ENCODE measurements around the gene MRPS24. TPM values are rescaled to one million over a fixed set of nuclear protein-coding genes. Genes with fewer than 3 reads are reported as not detected.

MRPS24 gene
- total RNA-seq, 2 donors from 2014 or later, result 112 to 118 TPM

DNA sequence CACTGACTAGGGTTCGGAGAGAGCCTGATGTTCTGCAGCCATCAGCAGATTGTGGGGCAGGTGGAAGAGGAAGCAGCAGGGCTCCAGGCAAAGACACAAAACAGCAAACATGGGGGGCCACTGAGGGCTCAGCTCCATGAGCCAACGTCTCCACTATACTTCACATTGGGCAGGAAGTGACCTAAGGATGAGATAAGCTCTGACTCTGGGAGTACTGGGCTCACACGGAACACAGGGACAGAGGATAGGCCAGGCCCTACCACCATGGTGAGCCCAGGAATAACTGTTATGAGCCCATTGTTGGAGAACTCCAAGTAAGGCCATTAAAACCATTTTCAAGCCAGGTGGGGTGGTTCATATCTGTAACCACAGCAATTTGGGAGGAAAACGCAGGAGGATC is 14.9 kb upstream of the MRPS24 start:
- Mint-ChIP-seq H3K27ac (no peak overlapping the region), H3K9me3 (no peaks in the 10 kb centered on the region), H3K36me3 (peaks cover 0 to 7% of the 10 kb centered on the region in 2 donors)
- ATAC-seq (no peak), DNase-seq (ENCODE audit: low spot score in 2 of 2) (no peak)

GRCh38 chr7:43880596-43880995 is 11.3 kb upstream of the MRPS24 start:
- no peak for DNase-seq (ENCODE audit: low spot score in 2 of 2)
- H3K27ac Mint-ChIP-seq, result no peak overlapping the region
- H3K36me3 Mint-ChIP-seq, result peaks cover 7 to 11% of the 10 kb centered on the region in 2 donors

GRCh38 chr7:43879477-43879876 is 10.2 kb upstream of the MRPS24 start:
- ATAC-seq, result peak; percentile 35 to 84
- Mint-ChIP-seq H3K9me3 (no peaks in the 10 kb centered on the region), H3K27ac (peak overlapping the region; percentile 29 to 72), H3K36me3 (peaks cover 7 to 11% of the 10 kb centered on the region in 2 donors)
- no peak for DNase-seq (ENCODE audit: low spot score in 2 of 2)

More at GRCh38 chr7:43880596-43880995, 11.3 kb upstream of the MRPS24 start:
- ATAC-seq, result no peak
- H3K9me3 Mint-ChIP-seq, result no peaks in the 10 kb centered on the region

DNA sequence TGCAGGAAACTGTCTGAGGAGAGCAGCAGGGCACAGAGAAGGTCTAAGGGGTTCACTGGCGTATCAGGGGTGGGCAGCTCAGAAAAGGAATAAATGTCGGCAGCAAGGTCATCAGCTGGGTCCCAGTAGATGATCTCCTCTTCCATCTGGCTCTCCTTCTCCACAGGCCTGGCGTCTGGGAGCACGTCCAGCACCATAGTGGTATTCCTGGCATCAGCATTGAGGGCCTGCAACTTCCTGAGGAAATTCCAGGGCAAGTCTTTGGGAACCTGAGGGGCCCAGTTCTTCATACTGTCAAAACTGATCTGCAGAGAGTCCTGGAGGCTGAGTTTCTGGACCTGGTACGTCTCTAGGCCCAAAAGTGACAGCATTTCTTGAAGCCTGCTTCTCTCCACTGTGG is 9.6 kb upstream of the MRPS24 start:
- Mint-ChIP-seq H3K27ac (peak overlapping the region; percentile 29 to 72), H3K36me3 (peaks cover 4 to 11% of the 10 kb centered on the region in 2 donors), H3K9me3 (no peaks in the 10 kb centered on the region)
- no peak for ATAC-seq
- DNase-seq (ENCODE audit: low spot score in 2 of 2), result no peak

DNA sequence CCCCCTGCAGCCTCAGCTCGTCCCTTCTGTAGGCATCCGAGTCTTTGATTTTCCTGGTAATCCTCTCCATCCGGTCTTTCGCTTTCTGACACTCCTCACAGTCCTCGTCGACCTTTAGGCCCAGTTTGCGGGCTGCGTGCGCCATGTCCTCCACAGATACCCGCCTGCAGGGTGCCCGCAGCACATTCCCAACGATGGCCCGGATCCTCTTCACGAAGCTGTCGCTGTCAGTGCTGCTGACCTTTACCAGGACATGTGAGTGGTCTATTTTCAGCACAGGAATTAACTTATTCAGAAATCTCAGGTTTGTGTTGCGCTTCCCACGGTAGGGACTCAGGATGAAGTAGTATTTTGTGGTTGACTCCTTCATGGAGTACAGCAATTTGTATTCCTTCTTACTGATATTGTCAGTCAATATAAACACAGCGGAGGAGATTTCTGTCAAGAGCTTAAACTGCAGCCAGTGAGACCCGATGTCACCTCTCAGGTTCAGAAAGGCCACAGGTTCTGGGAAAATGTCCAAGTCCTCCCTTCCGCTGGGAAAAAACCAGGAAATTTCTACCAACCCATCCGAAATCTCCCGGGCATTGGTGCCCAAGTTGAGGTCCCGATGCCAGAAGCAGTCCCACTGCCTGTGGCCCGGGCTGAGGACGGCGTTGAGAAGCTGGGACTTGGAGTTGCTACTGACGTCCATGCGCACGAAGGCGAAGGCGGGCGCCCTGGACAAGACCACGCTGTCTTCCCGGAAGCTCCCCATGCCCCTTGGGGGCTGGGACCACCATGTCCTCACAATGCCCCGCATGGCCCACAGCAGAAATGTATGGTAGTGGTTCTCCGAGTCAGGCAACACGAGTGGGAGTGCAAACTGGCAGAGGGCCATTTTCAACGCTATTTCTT is 8.9 kb upstream of the MRPS24 start:
- Mint-ChIP-seq H3K9me3 (no peaks in the 10 kb centered on the region), H3K27ac (peak overlapping the region in 1 of 2 donors; percentile 29), H3K36me3 (peaks cover 0 to 11% of the 10 kb centered on the region in 2 donors)
- DNase-seq (ENCODE audit: low spot score in 2 of 2), result no peak
- ATAC-seq, result no peak

GRCh38 chr7:43876976-43877745 is 7.8 kb upstream of the MRPS24 start:
- H3K36me3 Mint-ChIP-seq, result peaks cover 0 to 11% of the 10 kb centered on the region in 2 donors
- ATAC-seq (no peak), DNase-seq (ENCODE audit: low spot score in 2 of 2) (no peak)
- no peaks in the 10 kb centered on the region for H3K9me3 Mint-ChIP-seq
- H3K27ac Mint-ChIP-seq, result peak overlapping the region in 1 of 2 donors; percentile 24

GRCh38 chr7:43876241-43876640 is 6.9 kb upstream of the MRPS24 start:
- H3K27ac Mint-ChIP-seq, result peak overlapping the region in 1 of 2 donors; percentile 14
- no peaks in the 10 kb centered on the region for H3K9me3 Mint-ChIP-seq
- H3K36me3 Mint-ChIP-seq, result peaks cover 0 to 11% of the 10 kb centered on the region in 2 donors
- no peak for DNase-seq (ENCODE audit: low spot score in 2 of 2)
- ATAC-seq, result no peak

- DNase-seq (ENCODE audit: low spot score in 2 of 2), result no peak
- peaks cover 0 to 5% of the 10 kb centered on the region in 2 donors for H3K9me3 Mint-ChIP-seq
- no peak overlapping the region for H3K27ac Mint-ChIP-seq
Observed at GRCh38 chr7:43873300-43873699, 4.0 kb upstream of the MRPS24 start.

DNA sequence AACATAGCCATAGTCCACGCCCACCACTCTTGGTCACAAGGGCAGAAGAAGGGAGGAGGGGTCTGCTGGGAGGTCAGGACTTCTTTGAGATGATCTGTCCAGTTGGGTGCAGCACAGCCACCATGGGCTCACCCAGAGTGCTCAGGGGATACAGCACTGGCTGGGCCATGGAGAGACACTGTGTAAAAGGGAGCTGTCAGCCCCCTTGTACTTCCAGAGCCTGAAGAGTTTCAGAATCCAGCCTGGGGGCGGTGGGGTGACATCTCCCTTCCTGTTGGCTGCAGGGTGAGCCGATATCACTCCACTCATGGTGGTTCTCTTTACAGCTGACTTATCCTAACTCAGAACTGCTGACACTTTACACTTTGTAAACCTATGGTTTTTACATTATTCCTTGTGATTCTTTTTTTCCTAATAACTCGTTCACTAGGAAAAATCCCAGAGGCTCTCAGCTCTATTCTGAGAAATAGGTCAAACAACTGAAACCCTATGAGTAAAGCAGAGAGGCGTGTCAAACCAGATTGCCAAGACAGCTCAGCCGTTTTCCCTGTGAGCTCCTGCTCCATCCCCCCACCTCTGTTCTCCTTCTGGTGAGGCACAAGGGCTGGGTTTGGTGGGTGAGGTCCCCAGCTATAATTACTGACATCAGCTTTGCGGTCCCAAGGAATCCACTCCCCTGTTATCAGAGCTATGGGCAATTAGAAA is 3.2 kb upstream of the MRPS24 start:
- H3K27ac Mint-ChIP-seq, result no peak overlapping the region
- H3K9me3 Mint-ChIP-seq, result peaks cover 0 to 5% of the 10 kb centered on the region in 2 donors
- no peak for DNase-seq (ENCODE audit: low spot score in 2 of 2)
- peaks cover 15 to 19% of the 10 kb centered on the region in 2 donors for H3K36me3 Mint-ChIP-seq
- no peak for ATAC-seq

More at GRCh38 chr7:43873300-43873699, 4.0 kb upstream of the MRPS24 start:
- no peak for ATAC-seq
- peaks cover 15 to 19% of the 10 kb centered on the region in 2 donors for H3K36me3 Mint-ChIP-seq

GRCh38 chr7:43871064-43871463 is 1.7 kb upstream of the MRPS24 start:
- Mint-ChIP-seq H3K9me3 (peaks cover 0 to 5% of the 10 kb centered on the region in 2 donors), H3K27ac (no peak overlapping the region), H3K36me3 (peaks cover 18 to 27% of the 10 kb centered on the region in 2 donors)
- no peak for DNase-seq (ENCODE audit: low spot score in 2 of 2)
- ATAC-seq, result no peak

- no peak for DNase-seq (ENCODE audit: low spot score in 2 of 2)
- Mint-ChIP-seq H3K27ac (peak overlapping the region in 1 of 2 donors; percentile 93), H3K9me3 (peaks cover 0 to 5% of the 10 kb centered on the region in 2 donors), H3K36me3 (peaks cover 18 to 28% of the 10 kb centered on the region in 2 donors)
- no peak for ATAC-seq
Observed at GRCh38 chr7:43870316-43870715, 999 bp upstream of the MRPS24 start.

GRCh38 chr7:43869867-43870240 is 537 bp upstream of the MRPS24 start:
- H3K36me3 Mint-ChIP-seq, result peaks cover 18 to 28% of the 10 kb centered on the region in 2 donors
- ATAC-seq (peak; percentile 40 to 53), DNase-seq (ENCODE audit: low spot score in 2 of 2) (no peak)
- H3K9me3 Mint-ChIP-seq, result peaks cover 0 to 5% of the 10 kb centered on the region in 2 donors
- peak overlapping the region; percentile 61 to 93 for H3K27ac Mint-ChIP-seq

GRCh38 chr7:43868681-43869005 is 674 bp downstream of the MRPS24 start:
- H3K9me3 Mint-ChIP-seq, result peaks cover 0 to 5% of the 10 kb centered on the region in 2 donors
- peaks cover 18 to 28% of the 10 kb centered on the region in 2 donors for H3K36me3 Mint-ChIP-seq
- no peak for ATAC-seq
- H3K27ac Mint-ChIP-seq, result peak overlapping the region; percentile 84 to 93
- no peak for DNase-seq (ENCODE audit: low spot score in 2 of 2)

- no peak for ATAC-seq
- Mint-ChIP-seq H3K9me3 (peaks cover 0 to 5% of the 10 kb centered on the region in 2 donors), H3K27ac (peak overlapping the region in 1 of 2 donors; percentile 93), H3K36me3 (peaks cover 18 to 28% of the 10 kb centered on the region in 2 donors)
- DNase-seq (ENCODE audit: low spot score in 2 of 2), result no peak
Observed at GRCh38 chr7:43868181-43868580, 1.1 kb downstream of the MRPS24 start.

- H3K36me3 Mint-ChIP-seq, result peaks cover 18 to 28% of the 10 kb centered on the region in 2 donors
- H3K27ac Mint-ChIP-seq, result no peak overlapping the region
- H3K9me3 Mint-ChIP-seq, result no peaks in the 10 kb centered on the region
Observed at GRCh38 chr7:43865277-43865676, 4.0 kb downstream of the MRPS24 start.

DNA sequence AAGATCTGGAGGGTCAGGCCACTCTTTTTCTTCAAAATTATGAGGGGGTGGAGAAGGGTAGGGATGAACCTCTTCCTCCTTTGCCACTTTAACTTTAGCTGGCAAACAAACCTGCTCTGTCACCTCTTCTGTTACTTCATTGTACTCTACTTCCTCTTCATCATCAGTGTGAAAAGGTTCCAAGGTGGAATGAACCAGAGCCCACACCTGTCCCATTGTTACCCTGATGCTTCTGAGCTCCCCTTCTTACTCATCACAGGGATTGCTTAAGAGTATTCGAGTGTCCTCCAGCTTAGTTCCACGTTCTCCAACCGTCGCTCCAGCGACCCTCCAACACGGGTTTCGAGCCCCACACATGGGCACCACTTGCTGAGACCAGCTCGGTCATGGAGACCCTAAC is 5.2 kb downstream of the MRPS24 start:
- Mint-ChIP-seq H3K27ac (no peak overlapping the region), H3K36me3 (peaks cover 12 to 20% of the 10 kb centered on the region in 2 donors), H3K9me3 (no peaks in the 10 kb centered on the region)
- ATAC-seq, result no peak
- DNase-seq (ENCODE audit: low spot score in 2 of 2), result no peak

More at GRCh38 chr7:43865277-43865676, 4.0 kb downstream of the MRPS24 start:
- DNase-seq (ENCODE audit: low spot score in 2 of 2) (no peak), ATAC-seq (no peak)

Data from activated naive CD4-positive, alpha-beta T cell treated with anti-CD3 and anti-CD28 coated beads, Interleukin-2, amount 50 U/mL, for 72 hours (primary cell).